ENCODE measurements around the gene ZFAND3. TPM values are rescaled to one million over a fixed set of nuclear protein-coding genes. Genes with fewer than 3 reads are reported as not detected.

Gene ZFAND3
- total and polyA plus RNA-seq, 2 donors (not counting 1 experiment from before 2014, with no cell fraction given) = 13.5 to 58.3 TPM

DNA sequence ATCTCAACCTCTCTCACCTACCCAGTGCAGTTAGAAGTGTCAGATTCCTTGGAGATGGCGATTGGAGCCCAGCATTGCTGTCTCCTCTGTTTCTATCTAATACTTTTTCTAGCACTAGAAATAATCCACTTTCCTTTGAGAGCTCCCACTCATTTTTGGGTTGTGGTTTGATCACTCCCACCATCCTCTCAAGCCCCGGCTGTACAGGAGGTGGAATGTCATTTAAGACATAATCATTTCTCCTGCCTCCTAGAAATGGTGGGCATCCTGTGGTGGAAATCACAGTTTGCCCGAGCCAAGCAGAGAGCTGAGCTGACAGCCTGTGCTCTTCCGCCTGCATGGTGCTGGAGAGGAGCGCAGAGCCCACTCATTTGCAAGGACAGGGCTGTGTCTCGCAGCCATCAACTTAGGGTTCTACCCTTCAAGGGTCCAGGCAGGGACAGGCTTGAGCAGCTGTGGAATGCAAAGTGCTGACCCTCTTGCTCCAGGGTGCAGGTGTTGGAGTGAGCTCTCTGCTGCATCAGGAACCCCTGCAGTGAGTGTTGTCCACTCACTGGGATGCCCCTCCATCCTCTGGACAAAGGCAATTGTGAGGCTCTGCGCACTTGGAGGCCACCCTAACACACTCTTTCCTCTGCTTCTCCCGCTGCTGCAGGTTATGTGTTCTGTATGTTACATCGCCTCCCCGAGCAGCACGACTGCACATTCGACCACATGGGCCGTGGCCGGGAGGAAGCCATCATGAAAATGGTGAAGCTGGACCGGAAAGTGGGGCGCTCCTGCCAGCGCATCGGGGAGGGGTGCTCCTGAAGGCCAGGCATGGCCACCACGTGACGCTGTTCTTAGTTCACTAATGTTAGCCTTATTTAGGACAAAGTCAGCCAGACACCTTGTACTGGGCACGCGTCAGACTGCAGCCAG is 332.3 kb downstream of the ZFAND3 start:
- CTCF ChIA-PET = interaction anchor here (1.2 kb wide), 1 partner anchor 8 kb away, joined by 4 read pairs; no protein-coding TSS in a partner anchor
- intact Hi-C loops (cut with micrococcal nuclease) = no loop called here
- TF ChIP-seq EZH2 (IDR thresholded peaks at IDR 0.05; ENCODE audit: borderline replicate concordance, insufficient read depth, low read depth, low read length, poor library complexity, severe bottlenecking) = no peak
- TF ChIP-seq, protein P1, sequence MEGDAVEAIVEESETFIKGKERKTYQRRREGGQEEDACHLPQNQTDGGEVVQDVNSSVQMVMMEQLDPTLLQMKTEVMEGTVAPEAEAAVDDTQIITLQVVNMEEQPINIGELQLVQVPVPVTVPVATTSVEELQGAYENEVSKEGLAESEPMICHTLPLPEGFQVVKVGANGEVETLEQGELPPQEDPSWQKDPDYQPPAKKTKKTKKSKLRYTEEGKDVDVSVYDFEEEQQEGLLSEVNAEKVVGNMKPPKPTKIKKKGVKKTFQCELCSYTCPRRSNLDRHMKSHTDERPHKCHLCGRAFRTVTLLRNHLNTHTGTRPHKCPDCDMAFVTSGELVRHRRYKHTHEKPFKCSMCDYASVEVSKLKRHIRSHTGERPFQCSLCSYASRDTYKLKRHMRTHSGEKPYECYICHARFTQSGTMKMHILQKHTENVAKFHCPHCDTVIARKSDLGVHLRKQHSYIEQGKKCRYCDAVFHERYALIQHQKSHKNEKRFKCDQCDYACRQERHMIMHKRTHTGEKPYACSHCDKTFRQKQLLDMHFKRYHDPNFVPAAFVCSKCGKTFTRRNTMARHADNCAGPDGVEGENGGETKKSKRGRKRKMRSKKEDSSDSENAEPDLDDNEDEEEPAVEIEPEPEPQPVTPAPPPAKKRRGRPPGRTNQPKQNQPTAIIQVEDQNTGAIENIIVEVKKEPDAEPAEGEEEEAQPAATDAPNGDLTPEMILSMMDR (IDR thresholded peaks at IDR 0.05) = no peak
- DNase-seq = no peak
- Mint-ChIP-seq H3K9me3 (ENCODE audit: insufficient read depth) (no peaks in the 10 kb centered on the region), H3K4me3 (no peak overlapping the region), H3K27me3 (no peaks in the 10 kb centered on the region), H3K27ac (no peak overlapping the region), H3K4me1 (peaks cover 2% of the 10 kb centered on the region)
- POLR2A ChIA-PET = no interaction called here
- Histone ChIP-seq H3K36me3 (replicated peaks in 1 of 2; ENCODE audit: control extremely low read depth in 1 of 2, control insufficient read depth in 1 of 2, extremely low read depth in 1 of 2, insufficient read depth in 2 of 2, low read length in 1 of 2) (peaks cover 0 to 36% of the 10 kb centered on the region in 2 experiments), H3K27ac (ENCODE audit: low read length in 2 of 2) (no peak overlapping the region), H3K9me3 (ENCODE audit: control extremely low read depth in 1 of 3, control insufficient read depth in 2 of 3, insufficient read depth in 1 of 3, low read length in 2 of 3) (no peaks in the 10 kb centered on the region), H3K27me3 (replicated peaks in 1 of 4; ENCODE audit: control extremely low read depth in 1 of 4, control insufficient read depth in 3 of 4, insufficient read depth in 4 of 4, low read length in 3 of 4) (no peaks in the 10 kb centered on the region), H3K4me3 (ENCODE audit: control extremely low read depth in 1 of 5, extremely low read depth in 1 of 5, insufficient read depth in 1 of 5, low read depth in 2 of 5, low read length in 4 of 5) (no peak overlapping the region), H2AFZ (ENCODE audit: insufficient read depth, low read depth, low read length, poor library complexity, severe bottlenecking) (no peak overlapping the region), H3K4me1 (ENCODE audit: control insufficient read depth in 2 of 2, insufficient read depth in 2 of 2, low read length in 2 of 2) (peaks cover 0 to 12% of the 10 kb centered on the region in 2 donors), H4K20me1 (ENCODE audit: control insufficient read depth, insufficient read depth, low read length, poor library complexity, severe bottlenecking) (peaks cover 6% of the 10 kb centered on the region), H3K9ac (ENCODE audit: low read length) (no peak overlapping the region), H3K4me2 (replicated peaks; ENCODE audit: low read depth, low read length, poor library complexity, severe bottlenecking) (no peak overlapping the region), H3K79me2 (ENCODE audit: control insufficient read depth, insufficient read depth, low read length) (no peaks in the 10 kb centered on the region)
- 97% methylated on average over 18 of the region's 22 CpGs for WGBS (ENCODE audit: insufficient coverage)
- no peak for ATAC-seq (ENCODE audit: low read depth)

DNA sequence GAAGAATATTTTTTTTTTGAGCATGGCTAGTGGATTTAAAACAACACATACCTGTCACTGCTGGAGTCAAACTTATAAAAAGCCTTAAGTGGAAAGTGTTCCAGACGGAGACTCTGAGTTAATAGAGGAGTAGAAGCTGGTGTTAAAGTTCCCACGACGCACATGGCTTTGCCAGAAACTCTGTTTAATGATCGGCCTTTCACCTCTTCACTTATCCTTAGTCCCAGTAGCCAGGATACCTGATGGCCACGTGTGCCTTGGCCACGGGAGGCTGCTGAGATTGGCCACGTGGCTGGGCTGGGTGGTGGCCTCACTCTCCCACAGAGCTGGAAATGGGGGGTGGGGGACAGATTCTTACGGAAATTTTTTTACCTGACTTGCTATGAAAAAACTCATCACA is 333.1 kb downstream of the ZFAND3 start:
- ChIA-PET CTCF (interaction anchor here (1.2 kb wide), 1 partner anchor 9 kb away, joined by 4 read pairs; no protein-coding TSS in a partner anchor), POLR2A (interaction anchor here (0.6 kb wide), 1 partner anchor 772 kb away, joined by 7 read pairs; no protein-coding TSS in a partner anchor)
- H3K4me2 ChIP-seq (replicated peaks; ENCODE audit: low read depth, low read length, poor library complexity, severe bottlenecking) = no peak overlapping the region
- H3K79me2 ChIP-seq (ENCODE audit: control insufficient read depth, insufficient read depth, low read length) = no peaks in the 10 kb centered on the region
- no peak overlapping the region for H3K4me3 ChIP-seq (ENCODE audit: control extremely low read depth in 1 of 5, extremely low read depth in 1 of 5, insufficient read depth in 1 of 5, low read depth in 2 of 5, low read length in 4 of 5)
- ATAC-seq (ENCODE audit: low read depth) (no peak), DNase-seq (no peak)
- Mint-ChIP-seq H3K4me3 (no peak overlapping the region), H3K9me3 (ENCODE audit: insufficient read depth) (no peaks in the 10 kb centered on the region), H3K27ac (no peak overlapping the region), H3K4me1 (peaks cover 2% of the 10 kb centered on the region), H3K27me3 (no peaks in the 10 kb centered on the region)
- no peaks in the 10 kb centered on the region for H3K9me3 ChIP-seq (ENCODE audit: control extremely low read depth in 1 of 3, control insufficient read depth in 2 of 3, insufficient read depth in 1 of 3, low read length in 2 of 3)
- no peaks in the 10 kb centered on the region for H3K27me3 ChIP-seq (replicated peaks in 1 of 4; ENCODE audit: control extremely low read depth in 1 of 4, control insufficient read depth in 3 of 4, insufficient read depth in 4 of 4, low read length in 3 of 4)
- WGBS (ENCODE audit: insufficient coverage) = 100% methylated on average over 2 of the region's 8 CpGs
- intact Hi-C loops (cut with micrococcal nuclease) = no loop called here
- no peaks in the 10 kb centered on the region for H4K20me1 ChIP-seq (ENCODE audit: control insufficient read depth, insufficient read depth, low read length, poor library complexity, severe bottlenecking)
- H3K9ac ChIP-seq (ENCODE audit: low read length) = no peak overlapping the region
- H3K4me1 ChIP-seq (ENCODE audit: control insufficient read depth in 2 of 2, insufficient read depth in 2 of 2, low read length in 2 of 2) = peaks cover 0 to 12% of the 10 kb centered on the region in 2 donors
- TF ChIP-seq, protein P1 (IDR thresholded peaks at IDR 0.05) = no peak
- TF ChIP-seq EZH2 (IDR thresholded peaks at IDR 0.05; ENCODE audit: borderline replicate concordance, insufficient read depth, low read depth, low read length, poor library complexity, severe bottlenecking) = no peak
- H3K27ac ChIP-seq (ENCODE audit: low read length in 2 of 2) = no peak overlapping the region
- H3K36me3 ChIP-seq (replicated peaks in 1 of 2; ENCODE audit: control extremely low read depth in 1 of 2, control insufficient read depth in 1 of 2, extremely low read depth in 1 of 2, insufficient read depth in 2 of 2, low read length in 1 of 2) = peaks cover 0 to 36% of the 10 kb centered on the region in 2 experiments
- no peak overlapping the region for H2AFZ ChIP-seq (ENCODE audit: insufficient read depth, low read depth, low read length, poor library complexity, severe bottlenecking)
